Neural crest cell (in vitro differentiated cells): ENCODE data around the gene RTL10. TPM values are rescaled to one million over a fixed set of nuclear protein-coding genes. Genes with fewer than 3 reads are reported as not detected.

Source experiments
- DNase-seq: peaks from one replicate; pipeline ENCODE4 v3.0.0; 2021; ENCODE audit warnings: low read depth, mixed read lengths, low spot score
- H3K27ac Mint-ChIP-seq: one replicate; pipeline ENCODE4 v1.8.0; 2021; ENCODE audit warnings: mild to moderate bottlenecking, mixed read lengths; ENCODE audit not compliant: unreplicated experiment
- H3K27me3 Mint-ChIP-seq: 2 replicates; pipeline ENCODE4 v1.8.0; 2021; ENCODE audit warnings: low read depth, mild to moderate bottlenecking, mixed read lengths
- H3K36me3 Mint-ChIP-seq: 2 replicates; pipeline ENCODE4 v1.8.0; 2021; ENCODE audit warnings: low read depth, mild to moderate bottlenecking, mixed read lengths
- H3K4me1 Mint-ChIP-seq: 2 replicates; pipeline ENCODE4 v1.8.0; 2021; ENCODE audit warnings: mixed read lengths
- H3K4me3 Mint-ChIP-seq: one replicate; pipeline ENCODE4 v1.8.0; 2021; ENCODE audit warnings: mild to moderate bottlenecking, mixed read lengths
- H3K9me3 Mint-ChIP-seq: 2 replicates; pipeline ENCODE4 v1.8.0; 2021; ENCODE audit warnings: mixed read lengths
- CTCF ChIP-seq: fragments of 200-600 bp; sonication (generic); conservative IDR thresholded peaks from 2 replicates; pipeline ENCODE4 v1.5.0; 2021; ENCODE audit warnings: antibody characterized with exemption, mild to moderate bottlenecking
- total RNA-seq: library from RNA; stranded (reverse); gene quantifications from 2 replicates; pipeline ENCODE4 v1.2.1, GENCODE V29; 2021

The RTL10 gene
- total RNA-seq, 1 donor from 2014 or later: 28.1 TPM

GRCh38 chr22:19901577-19902244 is 47.0 kb upstream of the RTL10 start:
- no peak overlapping the region for H3K4me3 Mint-ChIP-seq
- H3K27ac Mint-ChIP-seq: no peak overlapping the region
- no peak for DNase-seq

GRCh38 chr22:19900707-19901436 is 46.2 kb upstream of the RTL10 start:
- Mint-ChIP-seq H3K4me1 (peaks cover 7% of the 10 kb centered on the region), H3K4me3 (no peak overlapping the region), H3K9me3 (no peaks in the 10 kb centered on the region), H3K36me3 (no peaks in the 10 kb centered on the region), H3K27ac (no peak overlapping the region), H3K27me3 (no peaks in the 10 kb centered on the region)
- DNase-seq: no peak
- TF ChIP-seq CTCF: no peak

More at GRCh38 chr22:19901577-19902244, 47.0 kb upstream of the RTL10 start:
- H3K4me1 Mint-ChIP-seq: peaks cover 7% of the 10 kb centered on the region
- H3K9me3 Mint-ChIP-seq: no peaks in the 10 kb centered on the region
- no peaks in the 10 kb centered on the region for H3K36me3 Mint-ChIP-seq
- TF ChIP-seq CTCF: no peak
- no peaks in the 10 kb centered on the region for H3K27me3 Mint-ChIP-seq

GRCh38 chr22:19898831-19899567 is 44.3 kb upstream of the RTL10 start:
- DNase-seq: no peak
- H3K27me3 Mint-ChIP-seq: no peaks in the 10 kb centered on the region
- no peak for TF ChIP-seq CTCF
- H3K4me3 Mint-ChIP-seq: no peak overlapping the region
- H3K4me1 Mint-ChIP-seq: peaks cover 7% of the 10 kb centered on the region
- no peaks in the 10 kb centered on the region for H3K9me3 Mint-ChIP-seq
- no peaks in the 10 kb centered on the region for H3K36me3 Mint-ChIP-seq
- H3K27ac Mint-ChIP-seq: no peak overlapping the region

GRCh38 chr22:19898145-19898544 is 43.5 kb upstream of the RTL10 start:
- no peak for TF ChIP-seq CTCF
- no peak overlapping the region for H3K4me3 Mint-ChIP-seq
- H3K27me3 Mint-ChIP-seq: no peaks in the 10 kb centered on the region
- peaks cover 7% of the 10 kb centered on the region for H3K4me1 Mint-ChIP-seq
- H3K36me3 Mint-ChIP-seq: no peaks in the 10 kb centered on the region
- H3K27ac Mint-ChIP-seq: no peak overlapping the region
- H3K9me3 Mint-ChIP-seq: no peaks in the 10 kb centered on the region
- DNase-seq: no peak

GRCh38 chr22:19897726-19898125 is 43.1 kb upstream of the RTL10 start:
- Mint-ChIP-seq H3K27me3 (no peaks in the 10 kb centered on the region), H3K9me3 (no peaks in the 10 kb centered on the region), H3K4me3 (no peak overlapping the region), H3K27ac (no peak overlapping the region), H3K4me1 (peaks cover 11% of the 10 kb centered on the region), H3K36me3 (no peaks in the 10 kb centered on the region)
- DNase-seq: no peak
- TF ChIP-seq CTCF: no peak
